H9 (cell line): ENCODE data around the gene TACC2. TPM values are rescaled to one million over a fixed set of nuclear protein-coding genes. Genes with fewer than 3 reads are reported as not detected.

Source experiments
- DNase-seq: peaks from one replicate; pipeline ENCODE4 v3.0.0-alpha.2; 2017
- H2AFZ ChIP-seq: one replicate; pipeline ENCODE4 v1.6.1; 2013; ENCODE audit warnings: mild to moderate bottlenecking, low read length, control low read depth, moderate library complexity
- H2AK5ac ChIP-seq: 2 replicates; pipeline ENCODE4 v1.6.1; 2013; ENCODE audit warnings: low read length, control low read depth, mixed read lengths; ENCODE audit not compliant: insufficient read length
- H2BK120ac ChIP-seq: one replicate; pipeline ENCODE4 v1.6.1; 2013; ENCODE audit warnings: low read depth, mild to moderate bottlenecking, low read length, control low read depth, inconsistent platforms; ENCODE audit not compliant: poor library complexity, severe bottlenecking
- H2BK12ac ChIP-seq: 2 replicates; pipeline ENCODE4 v1.6.1; 2013; ENCODE audit warnings: low read length, control low read depth, mixed read lengths, low read depth; ENCODE audit not compliant: insufficient read length
- H2BK15ac ChIP-seq: 2 replicates; pipeline ENCODE4 v1.6.1; 2013; ENCODE audit warnings: low read depth, low read length, control low read depth
- H2BK20ac ChIP-seq: one replicate; pipeline ENCODE4 v1.6.1; 2013; ENCODE audit warnings: low read depth, mild to moderate bottlenecking, low read length, control low read depth, inconsistent platforms; ENCODE audit not compliant: poor library complexity, severe bottlenecking
- H2BK5ac ChIP-seq: 2 replicates; pipeline ENCODE4 v1.6.1; 2013; ENCODE audit warnings: low read length, control low read depth, mixed read lengths; ENCODE audit not compliant: insufficient read length
- H3K14ac ChIP-seq: 2 replicates; pipeline ENCODE4 v1.6.1; 2013; ENCODE audit warnings: low read length, control low read depth; ENCODE audit not compliant: insufficient read depth
- H3K18ac ChIP-seq: 2 replicates; pipeline ENCODE4 v1.6.1; 2013; ENCODE audit warnings: low read depth, mild to moderate bottlenecking, mixed read lengths, low read length, control low read depth; ENCODE audit not compliant: insufficient read length
- H3K23ac ChIP-seq: 2 replicates; pipeline ENCODE4 v1.6.1; 2013; ENCODE audit warnings: low read length, control low read depth, mixed read lengths, low read depth; ENCODE audit not compliant: insufficient read length
- H3K23me2 ChIP-seq: 2 replicates; pipeline ENCODE4 v1.6.1; 2013; ENCODE audit warnings: low read depth, mild to moderate bottlenecking, mixed read lengths, low read length, control low read depth; ENCODE audit not compliant: insufficient read length, poor library complexity, severe bottlenecking
- H3K27ac ChIP-seq: 2 replicates; pipeline ENCODE4 v1.5.1; 2013; ENCODE audit warnings: low read length, control low read depth, mixed read lengths, low read depth; ENCODE audit not compliant: insufficient read length
- H3K27me3 ChIP-seq: 2 replicates; pipeline ENCODE4 v1.6.1; 2013; ENCODE audit warnings: low read length, control low read depth, inconsistent platforms; ENCODE audit not compliant: insufficient read depth
- H3K4ac ChIP-seq: 2 replicates; pipeline ENCODE4 v1.6.1; 2013; ENCODE audit warnings: low read depth, mild to moderate bottlenecking, control low read depth, inconsistent platforms, low read length, moderate library complexity
- H3K4me1 ChIP-seq: 2 replicates; pipeline ENCODE4 v1.6.1; 2013; ENCODE audit warnings: low read length, control low read depth, inconsistent platforms; ENCODE audit not compliant: insufficient read depth
- H3K4me2 ChIP-seq: 2 replicates; pipeline ENCODE4 v1.6.1; 2013; ENCODE audit warnings: low read length, control low read depth, mixed read lengths; ENCODE audit not compliant: insufficient read length, insufficient read depth
- H3K56ac ChIP-seq: 2 replicates; pipeline ENCODE4 v1.6.1; 2013; ENCODE audit warnings: low read depth, mild to moderate bottlenecking, mixed read lengths, low read length, control low read depth; ENCODE audit not compliant: insufficient read length
- H3K79me1 ChIP-seq: 2 replicates; pipeline ENCODE4 v1.6.1; 2013; ENCODE audit warnings: low read depth, mild to moderate bottlenecking, moderate library complexity, low read length, control low read depth, inconsistent platforms; ENCODE audit not compliant: insufficient read depth, poor library complexity, severe bottlenecking
- H3K79me2 ChIP-seq: 2 replicates; pipeline ENCODE4 v1.6.1; 2013; ENCODE audit warnings: low read length, control low read depth, inconsistent platforms; ENCODE audit not compliant: insufficient read depth
- H3K9ac ChIP-seq: 2 replicates; pipeline ENCODE4 v1.6.1; 2013; ENCODE audit warnings: low read length, control low read depth, mixed read lengths; ENCODE audit not compliant: insufficient read length; ENCODE audit errors: extremely low read depth
- H3K9me3 ChIP-seq: one replicate; pipeline ENCODE4 v1.6.1; 2013; ENCODE audit warnings: low read depth, low read length, inconsistent platforms; ENCODE audit not compliant: control insufficient read depth
- H3T11ph ChIP-seq: one replicate; pipeline ENCODE4 v1.6.1; 2013; ENCODE audit warnings: mild to moderate bottlenecking, low read length, control low read depth, inconsistent platforms
- H4K20me1 ChIP-seq: one replicate; pipeline ENCODE4 v1.6.1; 2013; ENCODE audit not compliant: control insufficient read depth, insufficient read length, insufficient read depth
- H4K5ac ChIP-seq: 2 replicates; pipeline ENCODE4 v1.6.1; 2013; ENCODE audit warnings: low read depth, mild to moderate bottlenecking, mixed read lengths, low read length, control low read depth; ENCODE audit not compliant: insufficient read length
- H4K8ac ChIP-seq: replicated peaks from 2 replicates; pipeline ENCODE4 v1.6.1; 2013; ENCODE audit warnings: low read length, control low read depth, mixed read lengths, low read depth; ENCODE audit not compliant: insufficient read length
- H4K91ac ChIP-seq: 2 replicates; pipeline ENCODE4 v1.6.1; 2013; ENCODE audit warnings: low read depth, mild to moderate bottlenecking, moderate library complexity, mixed read lengths, low read length, control low read depth; ENCODE audit not compliant: insufficient read length
- H3K27ac Mint-ChIP-seq, 3 experiments: 2 replicates in 2 of 3; 3 replicates in 1 of 3; pipeline ENCODE4 v1.8.0; 2020 to 2021; ENCODE audit warnings: mixed read lengths in 3 of 3, mild to moderate bottlenecking in 1 of 3, moderate library complexity in 1 of 3
- H3K27me3 Mint-ChIP-seq: 2 replicates; pipeline ENCODE4 v1.8.0; 2021; ENCODE audit warnings: low read depth, mild to moderate bottlenecking, moderate library complexity, mixed read lengths
- H3K36me3 Mint-ChIP-seq, 3 experiments: 2 replicates in 2 of 3; 3 replicates in 1 of 3; pipeline ENCODE4 v1.8.0; 2020 to 2021; ENCODE audit warnings: low read depth in 3 of 3, mixed read lengths in 3 of 3; ENCODE audit not compliant: insufficient read depth in 1 of 3
- H3K4me1 Mint-ChIP-seq, 2 experiments: 2 replicates each; pipeline ENCODE4 v1.8.0; 2020; ENCODE audit warnings: mixed read lengths in 2 of 2
- H3K4me3 Mint-ChIP-seq, 2 experiments: 2 replicates in 1 of 2; 3 replicates in 1 of 2; pipeline ENCODE4 v1.8.0; 2020 to 2021; ENCODE audit warnings: mild to moderate bottlenecking in 2 of 2, mixed read lengths in 2 of 2, moderate library complexity in 1 of 2
- H3K9me3 Mint-ChIP-seq, 2 experiments: 2 replicates in 1 of 2; 3 replicates in 1 of 2; pipeline ENCODE4 v1.8.0; 2020; ENCODE audit warnings: mild to moderate bottlenecking in 2 of 2, mixed read lengths in 2 of 2, moderate library complexity in 1 of 2
- WGBS: extraction: QIAGEN DNeasy Blood & Tissue Kit; methylation state at CpG from one replicate; pipeline ENCODE4 v1.1.7; 2013; ENCODE audit warnings: missing lambda C conversion rate, low lambda C conversion rate, mixed read lengths; ENCODE audit not compliant: insufficient read length; ENCODE audit errors: extremely low coverage; 5-methylcytosine and 5-hydroxymethylcytosine counted together
- total RNA-seq: library from RNA; stranded (reverse); gene quantifications from 2 replicates; pipeline ENCODE4 v1.2.1, GENCODE V29; 2021
- TF ChIP-seq, protein P1 (sequence below): fragments of 200-600 bp; sonication (generic); conservative IDR thresholded peaks from 3 replicates; pipeline ENCODE4 v1.8.0; 2021; ENCODE audit warnings: antibody characterized with exemption, mild to moderate bottlenecking

TACC2 gene
- total RNA-seq, 1 experiment from 2014 or later, result 58.1 TPM

DNA sequence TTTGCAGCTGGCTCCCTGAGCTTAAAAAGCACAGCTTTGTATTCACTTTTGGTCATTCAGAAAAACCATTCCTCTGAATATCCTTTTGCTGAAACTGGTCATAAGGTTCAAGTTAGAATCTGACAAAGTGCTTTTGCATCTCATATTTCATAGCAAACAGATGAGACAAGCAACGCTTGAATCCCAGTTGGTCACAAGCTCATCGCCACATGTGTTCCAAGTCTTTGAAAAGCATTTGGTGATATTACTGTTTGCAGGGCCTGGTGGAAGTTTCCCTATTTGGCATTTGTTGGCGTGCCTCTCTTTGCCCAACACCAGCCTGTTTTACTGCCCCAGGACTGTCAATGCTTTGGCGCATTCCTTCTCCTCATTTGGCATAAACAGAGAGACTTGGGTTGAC, 10.3 kb downstream of the TACC2 start:
- Histone ChIP-seq H3K79me1 (no peaks in the 10 kb centered on the region), H3K18ac (no peak overlapping the region), H3K4me1 (0 out of 2 replicates have a peak, but pooled peaks cover 4% of the 10 kb centered on the region), H3K56ac (no peak overlapping the region), H4K91ac (no peak overlapping the region), H3K14ac (no peak overlapping the region), H2BK12ac (no peak overlapping the region), H3T11ph (no peak overlapping the region), H3K27ac (no peak overlapping the region), H3K79me2 (no peaks in the 10 kb centered on the region), H3K9me3 (no peaks in the 10 kb centered on the region), H3K23me2 (no peaks in the 10 kb centered on the region), H3K4ac (no peak overlapping the region), H3K9ac (no peak overlapping the region), H2AK5ac (no peak overlapping the region), H3K27me3 (no peaks in the 10 kb centered on the region), H4K5ac (no peak overlapping the region), H3K23ac (no peak overlapping the region), H2AFZ (no peak overlapping the region), H4K8ac (no peak overlapping the region), H2BK5ac (no peak overlapping the region), H3K4me2 (no peak overlapping the region), H2BK120ac (no peak overlapping the region), H4K20me1 (no peaks in the 10 kb centered on the region), H2BK20ac (no peak overlapping the region), H2BK15ac (no peak overlapping the region)
- Mint-ChIP-seq H3K4me1 (peaks cover 21 to 22% of the 10 kb centered on the region in 2 experiments), H3K27ac (no peak overlapping the region), H3K4me3 (no peak overlapping the region), H3K9me3 (peaks cover 25 to 27% of the 10 kb centered on the region in 2 experiments), H3K36me3 (peaks cover 0 to 27% (median 6%) of the 10 kb centered on the region in 3 experiments; a peak in 5 of 7 replicates), H3K27me3 (peaks cover 1% of the 10 kb centered on the region)
- TF ChIP-seq, protein P1, sequence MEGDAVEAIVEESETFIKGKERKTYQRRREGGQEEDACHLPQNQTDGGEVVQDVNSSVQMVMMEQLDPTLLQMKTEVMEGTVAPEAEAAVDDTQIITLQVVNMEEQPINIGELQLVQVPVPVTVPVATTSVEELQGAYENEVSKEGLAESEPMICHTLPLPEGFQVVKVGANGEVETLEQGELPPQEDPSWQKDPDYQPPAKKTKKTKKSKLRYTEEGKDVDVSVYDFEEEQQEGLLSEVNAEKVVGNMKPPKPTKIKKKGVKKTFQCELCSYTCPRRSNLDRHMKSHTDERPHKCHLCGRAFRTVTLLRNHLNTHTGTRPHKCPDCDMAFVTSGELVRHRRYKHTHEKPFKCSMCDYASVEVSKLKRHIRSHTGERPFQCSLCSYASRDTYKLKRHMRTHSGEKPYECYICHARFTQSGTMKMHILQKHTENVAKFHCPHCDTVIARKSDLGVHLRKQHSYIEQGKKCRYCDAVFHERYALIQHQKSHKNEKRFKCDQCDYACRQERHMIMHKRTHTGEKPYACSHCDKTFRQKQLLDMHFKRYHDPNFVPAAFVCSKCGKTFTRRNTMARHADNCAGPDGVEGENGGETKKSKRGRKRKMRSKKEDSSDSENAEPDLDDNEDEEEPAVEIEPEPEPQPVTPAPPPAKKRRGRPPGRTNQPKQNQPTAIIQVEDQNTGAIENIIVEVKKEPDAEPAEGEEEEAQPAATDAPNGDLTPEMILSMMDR, result no peak
- DNase-seq, result no peak
- WGBS, result no CpG with 5 or more reads among the region's 4 CpGs
